GM23338 (cell line): Measurements from ENCODE around the gene ADGRD1. TPM values are rescaled to one million over a fixed set of nuclear protein-coding genes. Genes with fewer than 3 reads are reported as not detected.

Experiments
- ATAC-seq: fragments of 200-7000 bp; cut with Tn5 transposase; 3 replicates; pipeline ENCODE4 v1.9.1; 2020
- DNase-seq: peaks from one replicate; pipeline ENCODE4 v3.0.0-alpha.2; 2015; ENCODE audit warnings: low spot score
- H2AFZ ChIP-seq: fragments of 200-600 bp; sonication (generic); 2 replicates; pipeline ENCODE4 v1.8.0; 2016; ENCODE audit warnings: antibody characterized with exemption, mild to moderate bottlenecking, moderate library complexity
- H3F3A ChIP-seq: fragments of 200-600 bp; sonication (generic); replicated peaks from 2 replicates; pipeline ENCODE4 v1.8.0; 2017; ENCODE audit warnings: antibody characterized with exemption, mixed run types, low read depth
- H3K27ac ChIP-seq: fragments of 200-600 bp; sonication (generic); 2 replicates; pipeline ENCODE4 v1.6.1; 2016; ENCODE audit warnings: low read depth
- H3K27me3 ChIP-seq: fragments of 200-600 bp; sonication (generic); 2 replicates; pipeline ENCODE4 v1.8.0; 2016; ENCODE audit warnings: mild to moderate bottlenecking, mixed run types, moderate library complexity; ENCODE audit not compliant: insufficient read depth
- H3K36me3 ChIP-seq: fragments of 200-600 bp; sonication (generic); 2 replicates; pipeline ENCODE4 v1.8.0; 2016; ENCODE audit warnings: mild to moderate bottlenecking; ENCODE audit not compliant: insufficient read depth
- H3K4me1 ChIP-seq: fragments of 200-600 bp; sonication (generic); 2 replicates; pipeline ENCODE4 v1.8.0; 2016; ENCODE audit warnings: mild to moderate bottlenecking, moderate library complexity; ENCODE audit not compliant: insufficient read depth
- H3K4me2 ChIP-seq: fragments of 200-600 bp; sonication (generic); 2 replicates; pipeline ENCODE4 v1.7.1; 2017; ENCODE audit warnings: mixed run types
- H3K4me3 ChIP-seq: fragments of 200-600 bp; sonication (generic); 2 replicates; pipeline ENCODE4 v1.6.1; 2016; ENCODE audit warnings: mixed run types
- H3K79me2 ChIP-seq: fragments of 200-600 bp; sonication (generic); replicated peaks from 2 replicates; pipeline ENCODE4 v1.8.0; 2017; ENCODE audit warnings: mild to moderate bottlenecking; ENCODE audit not compliant: insufficient read depth
- H3K9me2 ChIP-seq: fragments of 200-600 bp; sonication (generic); 2 replicates; pipeline ENCODE4 v1.8.0; 2017; ENCODE audit not compliant: insufficient read depth
- H4K20me1 ChIP-seq: fragments of 200-600 bp; sonication (generic); replicated peaks from 2 replicates; pipeline ENCODE4 v1.8.0; 2017; ENCODE audit warnings: mild to moderate bottlenecking; ENCODE audit not compliant: insufficient read depth
- H3K27ac Mint-ChIP-seq: 2 replicates; pipeline ENCODE4 v1.8.0; 2020; ENCODE audit warnings: inconsistent platforms, mild to moderate bottlenecking, moderate library complexity, mixed read lengths
- H3K27me3 Mint-ChIP-seq: 3 replicates; pipeline ENCODE4 v1.8.0; 2022; ENCODE audit warnings: low read depth, mild to moderate bottlenecking, moderate library complexity, mixed read lengths, inconsistent platforms; ENCODE audit not compliant: insufficient read depth, poor library complexity
- H3K36me3 Mint-ChIP-seq: 3 replicates; pipeline ENCODE4 v1.8.0; 2021; ENCODE audit warnings: low read depth, mild to moderate bottlenecking, inconsistent platforms, moderate library complexity, mixed read lengths
- H3K4me1 Mint-ChIP-seq: 3 replicates; pipeline ENCODE4 v1.8.0; 2020; ENCODE audit warnings: mild to moderate bottlenecking, inconsistent platforms, mixed read lengths
- H3K4me3 Mint-ChIP-seq: 3 replicates; pipeline ENCODE4 v1.8.0; 2021; ENCODE audit warnings: moderate library complexity, mild to moderate bottlenecking, inconsistent platforms, mixed read lengths
- H3K9me3 Mint-ChIP-seq: 3 replicates; pipeline ENCODE4 v1.8.0; 2020; ENCODE audit warnings: moderate library complexity, mild to moderate bottlenecking, inconsistent platforms, mixed read lengths
- CREB1 ChIP-seq: fragments of 250-450 bp; sonication (Bioruptor Pico); IDR thresholded peaks from 2 replicates; pipeline ENCODE4 v1.5.0; 2020; ENCODE audit warnings: low read depth, mild to moderate bottlenecking, moderate library complexity
- EZH2 ChIP-seq: fragments of 200-600 bp; sonication (generic); IDR thresholded peaks from one replicate; pipeline ENCODE4 v1.8.0; 2017; ENCODE audit warnings: antibody characterized with exemption, mild to moderate bottlenecking, low read depth; ENCODE audit not compliant: unreplicated experiment
- EZH2phosphoT487 ChIP-seq: fragments of 200-600 bp; sonication (generic); IDR thresholded peaks from one replicate; pipeline ENCODE4 v1.8.1; 2018; ENCODE audit warnings: antibody characterized with exemption; ENCODE audit not compliant: unreplicated experiment
- JUNB ChIP-seq: IDR thresholded peaks from one replicate; pipeline ENCODE4 v1.6.1; 2016; ENCODE audit warnings: antibody characterized with exemption; ENCODE audit not compliant: unreplicated experiment
- NANOG ChIP-seq: IDR thresholded peaks from 2 replicates; pipeline ENCODE4 v1.6.1; 2016; ENCODE audit warnings: antibody characterized with exemption, borderline replicate concordance
- POLR2AphosphoS5 ChIP-seq: IDR thresholded peaks from 2 replicates; pipeline ENCODE4 v1.6.1; 2016; ENCODE audit warnings: antibody characterized with exemption, low read depth
- STAT1 ChIP-seq: IDR thresholded peaks from one replicate; pipeline ENCODE4 v1.6.1; 2016; ENCODE audit warnings: antibody characterized with exemption; ENCODE audit not compliant: unreplicated experiment
- ZNF114 ChIP-seq: fragments of 250-450 bp; sonication (Bioruptor Pico); IDR thresholded peaks from 2 replicates; pipeline ENCODE4 v1.5.0; 2020; ENCODE audit warnings: mild to moderate bottlenecking, moderate library complexity
- ZNF331 ChIP-seq: fragments of 250-450 bp; sonication (Bioruptor Pico); IDR thresholded peaks from 2 replicates; pipeline ENCODE4 v1.5.0; 2020; ENCODE audit warnings: low read depth, mild to moderate bottlenecking, moderate library complexity
- polyA plus RNA-seq: library from polyadenylated mRNA; unstranded; fragments of >200 nt; fragmentation: Nextera tagmentation; extraction: Ambion mirVana; gene quantifications from 2 replicates; pipeline ENCODE4 v1.2.1, GENCODE V29; 2016
- total RNA-seq: library from RNA; depleted of rRNA; stranded (reverse); fragments of >200 nt; shearing (Covaris generic); gene quantifications from 2 replicates; pipeline ENCODE4 v1.2.3, GENCODE V29; 2014
- TF ChIP-seq, protein P1 (sequence below): fragments of 250-450 bp; sonication (Bioruptor Pico); IDR thresholded peaks from 2 replicates; pipeline ENCODE4 v1.5.0; 2020; ENCODE audit warnings: mild to moderate bottlenecking, moderate library complexity
- TF ChIP-seq, protein P2 (sequence below), 2 experiments: fragments of 200-600 bp in 1 of 2; sonication (generic) in 1 of 2; conservative IDR thresholded peaks; 2 replicates each; pipeline versions ENCODE4 v1.5.1 to v1.6.1; 2016 to 2017; ENCODE audit warnings: antibody characterized with exemption in 2 of 2, low read depth in 2 of 2, mild to moderate bottlenecking in 2 of 2, moderate library complexity in 1 of 2
- TF ChIP-seq, protein P3 (sequence below): IDR thresholded peaks from 2 replicates; pipeline ENCODE4 v1.6.1; 2016; ENCODE audit warnings: antibody characterized with exemption
- TF ChIP-seq, protein P4 (sequence below): IDR thresholded peaks from one replicate; pipeline ENCODE4 v1.6.1; 2018; ENCODE audit warnings: antibody characterized with exemption; ENCODE audit not compliant: unreplicated experiment

The ADGRD1 gene
- total and polyA plus RNA-seq, 2 experiments from 2014 or later, result 1.4 TPM; not detected in 1

DNA sequence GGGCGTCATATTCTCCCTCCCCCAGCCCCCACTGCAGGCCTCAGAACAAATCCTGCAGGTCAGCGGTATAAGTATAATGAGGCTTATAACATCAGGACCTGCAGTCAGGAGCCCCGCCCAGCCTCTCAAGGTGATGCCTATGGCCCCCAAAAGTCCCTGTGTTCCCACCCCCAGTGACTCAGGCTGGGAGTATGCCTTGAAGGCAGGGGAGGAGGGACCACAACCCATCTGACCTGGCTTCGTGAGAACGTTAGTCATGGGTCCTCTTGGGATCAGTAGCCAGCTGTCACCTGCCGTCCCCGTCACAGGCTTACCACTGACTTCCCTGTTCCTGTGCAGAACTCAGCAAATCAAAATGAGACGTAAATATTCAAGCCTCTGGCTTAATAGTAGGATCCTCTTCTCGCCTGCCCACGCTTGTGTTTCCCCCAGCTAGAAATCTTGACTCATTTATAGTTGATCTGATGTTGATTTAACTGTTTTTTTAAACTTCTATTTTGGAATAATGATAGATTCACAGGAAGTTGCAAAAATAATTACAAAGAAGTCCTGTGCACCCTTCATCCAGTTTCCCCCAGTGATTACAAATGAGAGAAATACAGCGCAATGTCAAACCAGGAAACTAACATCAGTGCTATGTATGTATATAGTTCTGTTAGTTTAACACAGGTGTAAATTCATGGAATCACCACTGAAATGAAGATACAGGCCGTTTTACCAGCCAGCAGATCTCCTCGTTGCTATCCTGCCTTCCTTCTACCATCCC lies 107.5 kb downstream of the ADGRD1 start:
- no peak for TF ChIP-seq JUNB
- TF ChIP-seq POLR2AphosphoS5, result no peak
- TF ChIP-seq EZH2phosphoT487, result no peak
- TF ChIP-seq, protein P1, sequence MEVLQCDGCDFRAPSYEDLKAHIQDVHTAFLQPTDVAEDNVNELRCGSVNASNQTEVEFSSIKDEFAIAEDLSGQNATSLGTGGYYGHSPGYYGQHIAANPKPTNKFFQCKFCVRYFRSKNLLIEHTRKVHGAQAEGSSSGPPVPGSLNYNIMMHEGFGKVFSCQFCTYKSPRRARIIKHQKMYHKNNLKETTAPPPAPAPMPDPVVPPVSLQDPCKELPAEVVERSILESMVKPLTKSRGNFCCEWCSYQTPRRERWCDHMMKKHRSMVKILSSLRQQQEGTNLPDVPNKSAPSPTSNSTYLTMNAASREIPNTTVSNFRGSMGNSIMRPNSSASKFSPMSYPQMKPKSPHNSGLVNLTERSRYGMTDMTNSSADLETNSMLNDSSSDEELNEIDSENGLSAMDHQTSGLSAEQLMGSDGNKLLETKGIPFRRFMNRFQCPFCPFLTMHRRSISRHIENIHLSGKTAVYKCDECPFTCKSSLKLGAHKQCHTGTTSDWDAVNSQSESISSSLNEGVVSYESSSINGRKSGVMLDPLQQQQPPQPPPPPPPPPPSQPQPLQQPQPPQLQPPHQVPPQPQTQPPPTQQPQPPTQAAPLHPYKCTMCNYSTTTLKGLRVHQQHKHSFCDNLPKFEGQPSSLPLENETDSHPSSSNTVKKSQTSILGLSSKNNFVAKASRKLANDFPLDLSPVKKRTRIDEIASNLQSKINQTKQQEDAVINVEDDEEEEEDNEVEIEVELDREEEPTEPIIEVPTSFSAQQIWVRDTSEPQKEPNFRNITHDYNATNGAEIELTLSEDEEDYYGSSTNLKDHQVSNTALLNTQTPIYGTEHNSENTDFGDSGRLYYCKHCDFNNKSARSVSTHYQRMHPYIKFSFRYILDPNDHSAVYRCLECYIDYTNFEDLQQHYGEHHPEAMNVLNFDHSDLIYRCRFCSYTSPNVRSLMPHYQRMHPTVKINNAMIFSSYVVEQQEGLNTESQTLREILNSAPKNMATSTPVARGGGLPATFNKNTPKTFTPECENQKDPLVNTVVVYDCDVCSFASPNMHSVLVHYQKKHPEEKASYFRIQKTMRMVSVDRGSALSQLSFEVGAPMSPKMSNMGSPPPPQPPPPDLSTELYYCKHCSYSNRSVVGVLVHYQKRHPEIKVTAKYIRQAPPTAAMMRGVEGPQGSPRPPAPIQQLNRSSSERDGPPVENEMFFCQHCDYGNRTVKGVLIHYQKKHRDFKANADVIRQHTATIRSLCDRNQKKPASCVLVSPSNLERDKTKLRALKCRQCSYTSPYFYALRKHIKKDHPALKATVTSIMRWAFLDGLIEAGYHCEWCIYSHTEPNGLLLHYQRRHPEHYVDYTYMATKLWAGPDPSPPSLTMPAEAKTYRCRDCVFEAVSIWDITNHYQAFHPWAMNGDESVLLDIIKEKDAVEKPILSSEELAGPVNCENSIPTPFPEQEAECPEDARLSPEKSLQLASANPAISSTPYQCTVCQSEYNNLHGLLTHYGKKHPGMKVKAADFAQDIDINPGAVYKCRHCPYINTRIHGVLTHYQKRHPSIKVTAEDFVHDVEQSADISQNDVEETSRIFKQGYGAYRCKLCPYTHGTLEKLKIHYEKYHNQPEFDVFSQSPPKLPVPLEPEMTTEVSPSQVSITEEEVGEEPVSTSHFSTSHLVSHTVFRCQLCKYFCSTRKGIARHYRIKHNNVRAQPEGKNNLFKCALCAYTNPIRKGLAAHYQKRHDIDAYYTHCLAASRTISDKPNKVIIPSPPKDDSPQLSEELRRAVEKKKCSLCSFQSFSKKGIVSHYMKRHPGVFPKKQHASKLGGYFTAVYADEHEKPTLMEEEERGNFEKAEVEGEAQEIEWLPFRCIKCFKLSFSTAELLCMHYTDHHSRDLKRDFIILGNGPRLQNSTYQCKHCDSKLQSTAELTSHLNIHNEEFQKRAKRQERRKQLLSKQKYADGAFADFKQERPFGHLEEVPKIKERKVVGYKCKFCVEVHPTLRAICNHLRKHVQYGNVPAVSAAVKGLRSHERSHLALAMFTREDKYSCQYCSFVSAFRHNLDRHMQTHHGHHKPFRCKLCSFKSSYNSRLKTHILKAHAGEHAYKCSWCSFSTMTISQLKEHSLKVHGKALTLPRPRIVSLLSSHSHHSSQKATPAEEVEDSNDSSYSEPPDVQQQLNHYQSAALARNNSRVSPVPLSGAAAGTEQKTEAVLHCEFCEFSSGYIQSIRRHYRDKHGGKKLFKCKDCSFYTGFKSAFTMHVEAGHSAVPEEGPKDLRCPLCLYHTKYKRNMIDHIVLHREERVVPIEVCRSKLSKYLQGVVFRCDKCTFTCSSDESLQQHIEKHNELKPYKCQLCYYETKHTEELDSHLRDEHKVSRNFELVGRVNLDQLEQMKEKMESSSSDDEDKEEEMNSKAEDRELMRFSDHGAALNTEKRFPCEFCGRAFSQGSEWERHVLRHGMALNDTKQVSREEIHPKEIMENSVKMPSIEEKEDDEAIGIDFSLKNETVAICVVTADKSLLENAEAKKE (CRISPR knock-in tag), result no peak
- no peak for TF ChIP-seq STAT1
- TF ChIP-seq NANOG, result no peak
- TF ChIP-seq, protein P2, sequence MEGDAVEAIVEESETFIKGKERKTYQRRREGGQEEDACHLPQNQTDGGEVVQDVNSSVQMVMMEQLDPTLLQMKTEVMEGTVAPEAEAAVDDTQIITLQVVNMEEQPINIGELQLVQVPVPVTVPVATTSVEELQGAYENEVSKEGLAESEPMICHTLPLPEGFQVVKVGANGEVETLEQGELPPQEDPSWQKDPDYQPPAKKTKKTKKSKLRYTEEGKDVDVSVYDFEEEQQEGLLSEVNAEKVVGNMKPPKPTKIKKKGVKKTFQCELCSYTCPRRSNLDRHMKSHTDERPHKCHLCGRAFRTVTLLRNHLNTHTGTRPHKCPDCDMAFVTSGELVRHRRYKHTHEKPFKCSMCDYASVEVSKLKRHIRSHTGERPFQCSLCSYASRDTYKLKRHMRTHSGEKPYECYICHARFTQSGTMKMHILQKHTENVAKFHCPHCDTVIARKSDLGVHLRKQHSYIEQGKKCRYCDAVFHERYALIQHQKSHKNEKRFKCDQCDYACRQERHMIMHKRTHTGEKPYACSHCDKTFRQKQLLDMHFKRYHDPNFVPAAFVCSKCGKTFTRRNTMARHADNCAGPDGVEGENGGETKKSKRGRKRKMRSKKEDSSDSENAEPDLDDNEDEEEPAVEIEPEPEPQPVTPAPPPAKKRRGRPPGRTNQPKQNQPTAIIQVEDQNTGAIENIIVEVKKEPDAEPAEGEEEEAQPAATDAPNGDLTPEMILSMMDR (conservative IDR thresholded peaks at IDR 0.05; ENCODE audit: low read depth in 2 of 2), result no peak
- TF ChIP-seq, protein P3, sequence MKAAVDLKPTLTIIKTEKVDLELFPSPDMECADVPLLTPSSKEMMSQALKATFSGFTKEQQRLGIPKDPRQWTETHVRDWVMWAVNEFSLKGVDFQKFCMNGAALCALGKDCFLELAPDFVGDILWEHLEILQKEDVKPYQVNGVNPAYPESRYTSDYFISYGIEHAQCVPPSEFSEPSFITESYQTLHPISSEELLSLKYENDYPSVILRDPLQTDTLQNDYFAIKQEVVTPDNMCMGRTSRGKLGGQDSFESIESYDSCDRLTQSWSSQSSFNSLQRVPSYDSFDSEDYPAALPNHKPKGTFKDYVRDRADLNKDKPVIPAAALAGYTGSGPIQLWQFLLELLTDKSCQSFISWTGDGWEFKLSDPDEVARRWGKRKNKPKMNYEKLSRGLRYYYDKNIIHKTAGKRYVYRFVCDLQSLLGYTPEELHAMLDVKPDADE, result no peak
- no peak for TF ChIP-seq CREB1 (CRISPR knock-in tag)
- TF ChIP-seq ZNF331 (CRISPR knock-in tag), result no peak
- TF ChIP-seq EZH2, result no peak
- TF ChIP-seq ZNF114, result no peak
- TF ChIP-seq, protein P4, sequence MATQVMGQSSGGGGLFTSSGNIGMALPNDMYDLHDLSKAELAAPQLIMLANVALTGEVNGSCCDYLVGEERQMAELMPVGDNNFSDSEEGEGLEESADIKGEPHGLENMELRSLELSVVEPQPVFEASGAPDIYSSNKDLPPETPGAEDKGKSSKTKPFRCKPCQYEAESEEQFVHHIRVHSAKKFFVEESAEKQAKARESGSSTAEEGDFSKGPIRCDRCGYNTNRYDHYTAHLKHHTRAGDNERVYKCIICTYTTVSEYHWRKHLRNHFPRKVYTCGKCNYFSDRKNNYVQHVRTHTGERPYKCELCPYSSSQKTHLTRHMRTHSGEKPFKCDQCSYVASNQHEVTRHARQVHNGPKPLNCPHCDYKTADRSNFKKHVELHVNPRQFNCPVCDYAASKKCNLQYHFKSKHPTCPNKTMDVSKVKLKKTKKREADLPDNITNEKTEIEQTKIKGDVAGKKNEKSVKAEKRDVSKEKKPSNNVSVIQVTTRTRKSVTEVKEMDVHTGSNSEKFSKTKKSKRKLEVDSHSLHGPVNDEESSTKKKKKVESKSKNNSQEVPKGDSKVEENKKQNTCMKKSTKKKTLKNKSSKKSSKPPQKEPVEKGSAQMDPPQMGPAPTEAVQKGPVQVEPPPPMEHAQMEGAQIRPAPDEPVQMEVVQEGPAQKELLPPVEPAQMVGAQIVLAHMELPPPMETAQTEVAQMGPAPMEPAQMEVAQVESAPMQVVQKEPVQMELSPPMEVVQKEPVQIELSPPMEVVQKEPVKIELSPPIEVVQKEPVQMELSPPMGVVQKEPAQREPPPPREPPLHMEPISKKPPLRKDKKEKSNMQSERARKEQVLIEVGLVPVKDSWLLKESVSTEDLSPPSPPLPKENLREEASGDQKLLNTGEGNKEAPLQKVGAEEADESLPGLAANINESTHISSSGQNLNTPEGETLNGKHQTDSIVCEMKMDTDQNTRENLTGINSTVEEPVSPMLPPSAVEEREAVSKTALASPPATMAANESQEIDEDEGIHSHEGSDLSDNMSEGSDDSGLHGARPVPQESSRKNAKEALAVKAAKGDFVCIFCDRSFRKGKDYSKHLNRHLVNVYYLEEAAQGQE, result no peak
- H3K4me3 ChIP-seq, result no peak overlapping the region
- no peak overlapping the region for H3K4me3 Mint-ChIP-seq
- DNase-seq (no peak), ATAC-seq (no peak)
- H3K27me3 ChIP-seq, result no peaks in the 10 kb centered on the region
- no peaks in the 10 kb centered on the region for H3K9me3 Mint-ChIP-seq
- H3K27me3 Mint-ChIP-seq, result peaks cover 3% of the 10 kb centered on the region
- no peaks in the 10 kb centered on the region for H3K36me3 Mint-ChIP-seq
- H3F3A ChIP-seq, result no peaks in the 10 kb centered on the region
- H3K79me2 ChIP-seq, result no peaks in the 10 kb centered on the region
- no peaks in the 10 kb centered on the region for H4K20me1 ChIP-seq
- H3K4me2 ChIP-seq, result no peak overlapping the region
- no peak overlapping the region for H3K27ac Mint-ChIP-seq
- H3K36me3 ChIP-seq, result no peaks in the 10 kb centered on the region
- no peaks in the 10 kb centered on the region for H3K4me1 ChIP-seq
- no peaks in the 10 kb centered on the region for H3K9me2 ChIP-seq
- no peaks in the 10 kb centered on the region; the same call in 2 of the 3 replicates for H3K4me1 Mint-ChIP-seq
- H3K27ac ChIP-seq, result no peak overlapping the region
- H2AFZ ChIP-seq, result no peak overlapping the region
